Osteocyte (in vitro differentiated cells): ENCODE results near the gene BPIFB1. TPM values are rescaled to one million over a fixed set of nuclear protein-coding genes. Genes with fewer than 3 reads are reported as not detected.

Experiments used
- DNase-seq: peaks from one replicate; pipeline ENCODE4 v3.0.0; 2021; ENCODE audit warnings: mixed read lengths; ENCODE audit not compliant: unreplicated experiment; ENCODE audit errors: extremely low spot score
- H3K27ac Mint-ChIP-seq: one replicate; pipeline ENCODE4 v1.8.0; 2021; ENCODE audit warnings: mild to moderate bottlenecking, mixed read lengths; ENCODE audit not compliant: unreplicated experiment
- H3K27me3 Mint-ChIP-seq: one replicate; pipeline ENCODE4 v1.8.0; 2021; ENCODE audit warnings: mixed read lengths; ENCODE audit not compliant: unreplicated experiment
- H3K36me3 Mint-ChIP-seq: one replicate; pipeline ENCODE4 v1.8.0; 2021; ENCODE audit warnings: mixed read lengths; ENCODE audit not compliant: unreplicated experiment
- H3K4me1 Mint-ChIP-seq: one replicate; pipeline ENCODE4 v1.8.0; 2021; ENCODE audit warnings: mixed read lengths; ENCODE audit not compliant: unreplicated experiment
- H3K4me3 Mint-ChIP-seq: one replicate; pipeline ENCODE4 v1.8.0; 2021; ENCODE audit warnings: mild to moderate bottlenecking, moderate library complexity, mixed read lengths; ENCODE audit not compliant: unreplicated experiment
- H3K9me3 Mint-ChIP-seq: one replicate; pipeline ENCODE4 v1.8.0; 2021; ENCODE audit warnings: mixed read lengths; ENCODE audit not compliant: unreplicated experiment
- CTCF ChIP-seq: fragments of 200-600 bp; sonication (generic); IDR thresholded peaks from 2 replicates; pipeline ENCODE4 v1.5.0; 2021; ENCODE audit warnings: antibody characterized with exemption, mild to moderate bottlenecking, moderate library complexity
- total RNA-seq: library from RNA; stranded (reverse); gene quantifications from 2 replicates; pipeline ENCODE4 v1.2.1, GENCODE V29; 2021

The BPIFB1 gene
- total RNA-seq, 1 donor from 2014 or later, result not detected

GRCh38 chr20:33263784-33264183 lies 19.2 kb upstream of the BPIFB1 start:
- TF ChIP-seq CTCF, result no peak
- Mint-ChIP-seq H3K4me3 (no peak overlapping the region), H3K27me3 (peaks cover 20% of the 10 kb centered on the region), H3K36me3 (no peaks in the 10 kb centered on the region), H3K9me3 (no peaks in the 10 kb centered on the region), H3K4me1 (no peaks in the 10 kb centered on the region), H3K27ac (no peak overlapping the region)
- DNase-seq, result no peak

- TF ChIP-seq CTCF, result no peak
- H3K4me3 Mint-ChIP-seq, result no peak overlapping the region
- DNase-seq, result no peak
- H3K4me1 Mint-ChIP-seq, result no peaks in the 10 kb centered on the region
- no peaks in the 10 kb centered on the region for H3K36me3 Mint-ChIP-seq
- peaks cover 32% of the 10 kb centered on the region for H3K27me3 Mint-ChIP-seq
- no peak overlapping the region for H3K27ac Mint-ChIP-seq
- no peaks in the 10 kb centered on the region for H3K9me3 Mint-ChIP-seq
These were observed 15.3 kb upstream of the BPIFB1 start for GRCh38 chr20:33267701-33268100.

- Mint-ChIP-seq H3K4me1 (no peaks in the 10 kb centered on the region), H3K27ac (no peak overlapping the region), H3K9me3 (no peaks in the 10 kb centered on the region), H3K36me3 (no peaks in the 10 kb centered on the region), H3K4me3 (no peak overlapping the region), H3K27me3 (peaks cover 32% of the 10 kb centered on the region)
- DNase-seq, result no peak
- no peak for TF ChIP-seq CTCF
These were observed 10.7 kb upstream of the BPIFB1 start for GRCh38 chr20:33272155-33272873.

GRCh38 chr20:33273117-33273851 lies 9.7 kb upstream of the BPIFB1 start:
- H3K36me3 Mint-ChIP-seq, result no peaks in the 10 kb centered on the region
- no peak overlapping the region for H3K4me3 Mint-ChIP-seq
- peaks cover 31% of the 10 kb centered on the region for H3K27me3 Mint-ChIP-seq
- H3K27ac Mint-ChIP-seq, result no peak overlapping the region
- no peaks in the 10 kb centered on the region for H3K4me1 Mint-ChIP-seq
- TF ChIP-seq CTCF, result no peak
- H3K9me3 Mint-ChIP-seq, result no peaks in the 10 kb centered on the region
- DNase-seq, result no peak

- no peak for DNase-seq
- Mint-ChIP-seq H3K4me1 (no peaks in the 10 kb centered on the region), H3K27me3 (peaks cover 39% of the 10 kb centered on the region), H3K9me3 (no peaks in the 10 kb centered on the region), H3K36me3 (no peaks in the 10 kb centered on the region), H3K4me3 (no peak overlapping the region), H3K27ac (no peak overlapping the region)
- TF ChIP-seq CTCF, result no peak
These were observed 7.8 kb upstream of the BPIFB1 start for GRCh38 chr20:33275215-33275614.
